OCI-M1 (cell line): ENCODE data around the gene ANKRD39.
"Not testable (repeated sequence)": the region's sequence is repeated elsewhere in the genome, so short reads cannot be mapped to it uniquely, and the experiment has no call there.

Experiments used
- DNase-seq: peaks from one replicate; lab custom pipeline; 2025; lab: John Stamatoyannopoulos, UW

ANKRD39 gene

DNA sequence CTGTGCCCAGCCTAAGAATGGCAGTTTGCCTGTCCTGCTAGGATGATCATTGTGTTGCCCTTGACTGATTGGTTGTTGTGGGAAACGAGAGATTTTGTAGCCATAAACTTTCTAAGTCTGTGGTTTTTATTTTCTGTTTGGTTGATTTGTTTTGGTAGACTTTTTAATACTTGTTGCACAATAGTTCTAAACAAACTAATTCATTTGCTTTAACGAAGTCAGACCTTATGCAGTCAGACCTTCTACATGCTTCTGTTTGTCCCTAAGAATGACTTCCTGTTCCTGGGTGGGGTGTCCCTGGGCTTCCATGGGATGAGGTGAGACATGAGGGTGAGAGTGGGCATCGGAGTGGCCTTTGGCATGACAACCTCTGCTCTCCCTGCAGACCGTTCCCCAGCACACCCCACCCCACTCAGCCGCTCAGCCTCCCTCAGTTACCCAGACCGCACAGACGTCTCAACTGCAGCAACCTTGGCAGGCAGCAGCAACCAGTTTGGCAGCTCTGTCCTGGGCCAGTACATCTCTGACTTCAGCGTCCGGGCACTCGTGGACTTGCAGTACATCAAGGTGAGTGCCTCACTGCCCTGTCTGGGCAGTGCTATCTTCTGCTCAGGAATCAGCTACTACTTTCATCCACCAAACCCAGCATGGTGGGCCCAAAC lies 49.5 kb downstream of the ANKRD39 start:
- DNase-seq: no peak

DNA sequence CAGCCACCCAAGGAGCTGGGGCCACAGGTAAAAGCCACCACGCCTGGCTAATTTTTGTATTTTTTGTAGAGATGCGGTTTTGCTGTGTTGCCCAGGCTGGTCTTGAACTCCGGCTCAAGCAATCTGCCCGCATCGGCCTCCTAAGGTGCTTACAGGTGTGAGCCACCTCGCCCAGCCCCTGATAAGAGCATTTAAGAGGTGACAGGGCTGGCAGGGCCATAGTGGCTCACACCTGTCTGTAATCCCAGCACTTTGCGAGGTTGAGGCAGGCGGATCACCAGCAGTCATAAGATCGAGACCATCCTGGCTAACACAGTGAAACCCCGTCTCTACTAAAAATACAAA lies 50.7 kb downstream of the ANKRD39 start:
- no peak for DNase-seq

DNA sequence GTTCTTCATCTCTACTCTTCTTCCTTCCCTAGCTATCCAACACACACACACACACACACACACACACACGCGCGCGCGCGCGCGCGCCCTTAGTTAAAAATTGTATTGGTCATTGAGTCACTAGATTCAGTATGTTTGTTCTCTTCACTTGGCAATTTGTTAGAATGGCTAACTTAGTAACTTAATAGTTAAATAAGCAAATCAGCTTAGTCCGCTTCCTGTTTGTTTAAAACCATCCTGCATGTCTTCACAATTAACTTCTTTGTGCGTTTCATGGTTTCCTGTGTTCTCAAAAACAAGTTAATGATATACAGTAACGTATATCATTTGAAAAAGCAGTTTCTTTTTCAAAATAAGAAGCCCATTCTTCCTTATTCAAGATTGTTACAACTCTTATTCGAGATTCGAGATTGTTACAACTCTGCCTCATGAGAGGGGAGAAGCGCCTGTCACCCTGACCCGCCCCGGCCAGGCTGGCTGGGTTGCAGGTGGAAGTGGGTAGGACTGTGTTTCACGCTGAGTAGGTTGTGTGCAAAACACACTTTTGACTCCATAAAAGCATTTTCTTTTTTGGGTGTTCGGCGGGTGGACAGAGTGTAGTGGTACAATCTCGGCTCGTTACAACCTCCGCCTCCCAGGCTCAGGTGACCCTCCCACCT lies 51.2 kb downstream of the ANKRD39 start:
- no peak for DNase-seq

DNA sequence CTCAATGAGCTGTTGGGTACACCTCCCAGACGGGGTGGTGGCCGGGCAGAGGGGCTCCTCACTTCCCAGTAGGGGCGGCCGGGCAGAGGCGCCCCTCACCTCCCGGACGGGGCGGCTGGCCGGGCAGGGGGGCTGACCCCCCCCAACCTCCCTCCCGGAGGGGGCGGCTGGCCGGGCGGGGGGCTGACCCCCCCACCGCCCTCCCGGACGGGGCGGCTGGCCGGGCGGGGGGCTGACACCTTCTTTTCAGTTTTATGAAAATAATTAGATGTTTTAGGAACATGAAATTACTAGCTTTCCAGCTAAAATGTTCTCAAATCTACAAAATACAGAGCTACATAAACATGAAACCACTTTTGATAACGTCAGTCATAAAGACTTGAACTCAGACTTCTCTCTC lies 51.9 kb downstream of the ANKRD39 start:
- DNase-seq: not testable (repeated sequence)

DNA sequence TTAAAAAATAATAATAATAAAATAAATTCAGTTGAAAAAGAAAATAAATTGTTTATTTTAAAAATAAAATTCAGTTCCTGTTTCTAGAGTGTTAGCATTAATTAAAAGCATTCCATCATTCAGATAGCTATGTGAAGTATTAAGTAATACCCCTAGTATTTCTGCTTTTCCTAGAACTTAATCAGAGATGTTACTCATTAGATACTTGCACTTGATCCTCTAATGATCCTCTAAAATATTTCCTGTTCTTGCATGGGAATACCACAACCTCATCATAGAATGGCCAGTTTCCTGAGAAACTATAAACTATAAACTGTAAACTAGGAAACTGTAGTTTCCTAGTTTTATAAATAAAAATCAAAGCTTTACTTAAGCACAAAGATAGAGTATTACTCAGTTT lies 52.8 kb downstream of the ANKRD39 start:
- DNase-seq: no peak

DNA sequence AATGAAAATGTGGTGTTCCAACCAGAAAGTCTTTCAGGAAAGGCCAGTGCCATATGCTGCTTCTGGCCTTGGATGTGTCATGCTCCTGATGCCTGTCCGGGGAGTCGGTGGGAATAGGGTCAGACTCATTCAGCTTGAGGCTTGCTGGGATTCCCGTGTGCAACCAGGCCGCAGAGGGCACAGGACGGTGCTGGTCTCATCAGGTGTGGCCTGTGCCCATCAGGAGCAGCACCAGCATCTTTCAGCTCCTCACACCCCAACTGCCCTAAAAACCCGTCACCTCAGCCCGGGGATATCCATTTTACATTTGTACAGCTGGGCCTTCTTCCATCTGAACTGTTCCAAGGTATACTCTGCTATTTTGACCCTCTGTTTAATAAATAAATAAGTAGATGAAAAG lies 55.1 kb downstream of the ANKRD39 start:
- DNase-seq: no peak

DNA sequence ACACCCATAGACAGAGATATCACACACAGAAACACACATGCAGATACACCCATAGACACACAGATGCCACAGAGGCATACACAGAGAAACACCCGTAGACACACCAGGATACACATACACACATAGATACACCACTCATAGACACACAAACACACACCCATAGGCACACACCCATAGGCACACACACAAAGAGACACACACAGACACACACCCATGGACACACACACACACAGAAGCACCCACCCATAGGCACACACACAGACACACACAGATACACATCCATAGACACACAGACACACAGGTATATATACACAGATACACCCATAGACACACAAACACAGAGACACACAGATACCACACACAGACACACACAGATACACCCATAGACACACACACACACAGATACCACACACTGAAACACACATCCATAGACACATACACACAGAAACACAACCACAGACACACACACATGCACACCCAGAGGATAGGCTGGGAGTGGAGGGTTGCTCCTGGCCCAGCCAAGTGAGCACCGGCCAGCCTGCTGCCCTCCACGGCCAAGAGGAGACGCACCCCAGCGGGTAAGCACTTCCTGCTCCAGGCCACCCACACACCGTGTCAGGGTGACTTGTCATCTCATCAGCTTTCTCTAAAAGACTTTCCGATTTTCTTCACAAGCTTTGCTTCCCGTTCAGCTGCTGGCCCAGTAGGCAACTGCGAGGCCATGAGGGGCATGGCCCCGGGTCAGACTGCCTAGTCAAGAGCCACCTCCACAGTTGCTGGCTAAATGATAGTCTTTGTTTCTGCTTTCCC lies 55.8 kb downstream of the ANKRD39 start:
- DNase-seq: no peak

DNA sequence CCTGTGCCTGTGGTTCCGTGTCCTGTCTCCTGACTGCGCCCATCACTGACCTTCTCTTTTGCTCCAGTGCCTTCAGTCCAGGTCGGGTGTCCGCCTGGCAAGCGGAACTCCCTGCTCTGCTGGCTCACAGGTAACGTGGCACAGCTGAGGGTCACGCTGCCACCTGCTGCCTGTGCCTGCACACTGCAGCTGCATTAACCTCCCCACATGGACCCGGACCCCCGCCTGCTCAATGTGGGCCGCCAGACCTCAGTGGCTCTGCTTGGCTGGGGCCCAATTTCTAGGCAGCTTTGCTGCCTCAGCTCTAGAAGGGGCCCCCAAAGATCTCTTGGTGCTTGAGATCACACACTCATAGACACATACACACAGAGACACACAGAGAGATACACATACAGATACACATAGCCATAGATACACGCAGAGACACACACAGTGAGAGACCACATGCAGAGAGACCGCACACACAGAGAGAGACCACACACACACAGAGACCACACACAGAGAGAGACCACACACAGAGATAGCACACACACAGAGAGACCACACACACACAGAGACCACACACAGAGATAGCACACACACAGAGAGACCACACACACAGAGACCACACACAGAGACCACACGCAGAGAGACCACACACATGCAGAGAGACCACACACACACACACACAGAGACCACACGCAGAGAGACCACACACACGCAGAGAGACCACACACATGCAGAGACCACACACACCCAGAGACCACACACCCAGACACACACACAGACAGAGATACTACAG lies 56.6 kb downstream of the ANKRD39 start:
- peak; percentile 50 for DNase-seq

DNA sequence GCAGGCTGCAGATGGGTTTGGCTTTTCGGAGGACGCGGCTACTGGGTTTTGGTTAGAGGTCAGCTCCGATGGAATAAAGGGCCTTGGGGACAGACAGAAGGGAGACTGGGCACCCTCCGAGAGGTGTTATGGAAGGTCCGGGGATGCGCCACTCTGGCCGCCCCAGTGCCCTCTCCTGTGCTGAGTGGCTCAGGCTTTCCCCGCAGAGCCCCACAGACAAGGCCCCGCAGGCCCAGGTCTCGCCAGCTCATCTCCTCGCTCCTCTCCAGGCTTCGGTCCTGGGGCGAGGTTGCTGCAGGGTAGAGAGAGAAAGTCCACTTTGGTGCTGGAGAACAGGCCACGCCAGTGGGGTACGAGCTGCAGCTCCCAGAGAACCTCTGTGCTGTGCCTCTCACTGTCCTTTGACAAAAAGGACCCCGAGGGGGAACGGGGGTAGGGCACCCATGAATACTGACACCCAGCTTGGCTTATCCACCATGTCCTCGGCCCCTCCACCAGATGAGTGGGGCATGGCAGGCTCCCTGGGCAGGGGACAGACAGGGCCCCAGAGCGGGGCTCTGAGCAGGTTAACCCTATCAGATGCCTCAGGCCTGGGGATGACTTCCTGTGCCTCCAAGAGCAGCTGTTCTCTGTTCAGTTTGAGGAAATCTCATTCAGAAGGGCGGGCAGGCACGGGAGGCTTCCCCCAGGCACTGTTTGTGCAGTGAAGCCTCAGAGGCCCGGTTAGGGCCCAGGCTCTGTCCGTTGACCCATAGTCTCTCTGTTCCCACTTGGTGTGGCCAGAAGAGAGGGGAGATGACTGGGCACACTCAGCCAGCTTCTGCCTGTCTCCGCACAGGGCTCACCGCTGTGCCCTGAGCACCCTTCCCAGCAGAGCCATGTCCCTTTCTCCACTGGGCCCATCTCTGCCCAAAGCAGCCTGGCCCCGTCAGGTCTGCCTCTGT lies 57.5 kb downstream of the ANKRD39 start:
- DNase-seq: no peak

DNA sequence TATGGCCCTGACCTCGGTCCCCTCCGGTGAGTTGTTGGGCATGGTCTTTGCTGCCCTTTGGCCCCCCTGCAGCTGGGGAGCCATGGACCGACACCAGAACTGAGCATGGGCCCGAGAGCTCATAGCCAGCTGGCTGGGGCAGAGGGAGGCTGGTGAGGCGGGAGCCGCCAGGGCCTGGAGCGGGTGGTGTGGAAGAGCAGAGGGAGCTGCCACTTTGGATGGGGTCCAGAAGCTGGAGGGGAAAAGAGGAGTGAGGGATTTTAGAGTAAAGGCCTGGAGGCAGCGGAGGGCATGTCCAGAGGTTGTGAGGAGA lies 58.2 kb downstream of the ANKRD39 start:
- no peak for DNase-seq

DNA sequence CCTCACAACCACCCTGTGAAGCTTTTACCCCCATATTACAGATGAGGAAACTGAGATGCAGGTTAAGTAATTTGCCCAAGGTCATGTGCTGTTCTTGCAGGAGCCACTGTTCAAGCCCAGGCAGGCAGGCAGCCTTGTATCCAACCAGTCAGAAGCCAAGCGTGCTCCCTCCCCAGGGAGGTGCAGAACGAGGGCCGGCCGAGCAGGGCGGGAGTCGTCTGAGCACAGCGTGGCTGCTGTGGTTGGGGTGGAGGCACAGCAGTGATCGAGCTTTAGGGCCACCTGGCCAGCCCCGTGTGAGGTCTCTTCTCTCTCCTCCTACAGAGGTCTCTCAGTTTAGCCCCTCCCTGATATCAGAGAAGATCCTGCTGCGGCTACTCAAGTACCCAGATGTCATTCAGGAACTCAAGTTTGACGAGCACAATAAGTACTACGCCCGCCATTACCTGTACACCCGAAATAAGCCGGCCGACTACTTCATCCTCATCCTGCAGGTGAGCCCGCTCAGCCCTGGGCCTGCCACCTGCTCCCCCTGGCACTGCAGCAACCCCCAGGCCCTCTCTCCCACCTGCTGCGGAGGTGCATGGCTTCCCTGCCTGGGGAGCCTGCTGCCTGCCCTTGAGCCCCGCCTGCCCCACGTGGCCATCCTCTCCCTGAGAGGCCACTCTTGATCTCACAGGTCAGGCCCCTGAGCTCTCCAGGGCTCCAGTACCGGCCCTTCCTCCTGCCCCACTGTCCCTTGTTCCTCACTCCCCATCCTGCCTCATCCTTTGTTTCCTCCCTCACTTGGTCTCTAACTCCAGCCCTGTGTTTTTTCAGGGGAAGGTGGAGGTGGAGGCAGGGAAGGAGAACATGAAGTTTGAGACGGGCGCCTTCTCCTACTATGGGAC lies 58.8 kb downstream of the ANKRD39 start:
- no peak for DNase-seq
